Psoas muscle (tissue), 8 donors: Measurements from ENCODE around the gene LSG1. TPM values are rescaled to one million over a fixed set of nuclear protein-coding genes. Genes with fewer than 3 reads are reported as not detected.

Source experiments
- ATAC-seq, 4 donors: fragments of 200-7000 bp; cut with Tn5 transposase; one replicate each; pipeline ENCODE4 v1.9.1; 2020; ENCODE audit warnings: moderate library complexity in 3 of 4, mild to moderate bottlenecking in 2 of 4
- DNase-seq, 2 donors: peaks; one replicate each; pipeline ENCODE4 v3.0.0-alpha.2; 2020
- H3K27ac ChIP-seq: fragments of 200-600 bp; one replicate; pipeline ENCODE4 v1.8.0; 2022
- H3K27me3 ChIP-seq, 3 donors: fragments of 200-600 bp in 1 of 3; one replicate each; pipeline versions ENCODE4 v1.6.1 to v1.8.0; 2013 to 2022; ENCODE audit warnings: low read length in 2 of 3, mild to moderate bottlenecking in 2 of 3, moderate library complexity in 1 of 3; ENCODE audit not compliant: insufficient read depth in 3 of 3
- H3K36me3 ChIP-seq, 2 donors: fragments of 200-600 bp in 1 of 2; one replicate each; pipeline versions ENCODE4 v1.6.1 to v1.8.0; 2013 to 2022; ENCODE audit warnings: low read depth in 1 of 2, mild to moderate bottlenecking in 1 of 2, moderate library complexity in 1 of 2; ENCODE audit not compliant: insufficient read depth in 1 of 2
- H3K4me1 ChIP-seq: fragments of 200-600 bp; one replicate; pipeline ENCODE4 v1.8.0; 2022
- H3K4me3 ChIP-seq: fragments of 200-600 bp; one replicate; pipeline ENCODE4 v1.8.0; 2022; ENCODE audit warnings: mild to moderate bottlenecking
- H3K9me3 ChIP-seq: fragments of 200-600 bp; one replicate; pipeline ENCODE4 v1.8.0; 2022
- WGBS, 3 donors: extraction: QIAGEN DNeasy Blood & Tissue Kit; methylation state at CpG; one replicate each; pipeline versions ENCODE4 v1.1.6 to v1.1.7; 2013; 5-methylcytosine and 5-hydroxymethylcytosine counted together
- intact Hi-C, 2 donors: fragments of 100-400 bp; cut with DNase I; formaldehyde crosslinking; loops; one replicate each; pipeline versions ENCODE4 v1.11.0 to v1.14.2; 2022
- polyA plus RNA-seq, 3 donors: library from polyadenylated mRNA; stranded (reverse); fragments of 200-250 nt; gene quantifications; one replicate each; pipeline ENCODE4 v1.2.3, GENCODE V29; 2013
- total RNA-seq, 4 donors: library from RNA; stranded (reverse); fragmentation: NEBNext Ultra II Directional in 2 of 4; extraction: Animal tissue kit (Norgen Biotek cat#: 25700) in 2 of 4; gene quantifications; one replicate each; pipeline versions ENCODE4 v1.2.1 to v1.2.4, GENCODE V29; 2021 to 2023
- TF ChIP-seq, protein P1 (sequence below): fragments of 200-600 bp; IDR thresholded peaks from one replicate; pipeline ENCODE4 v1.8.0; 2022; ENCODE audit warnings: antibody characterized with exemption
- donor health status: healthy with polysubstance abuse.
- donor health status: DM: no; HTN: no; CAD: no; lungs with moderate emphysema.
- donor health status: Bipolar disorder and iron deficiency.
- donor health status: healthy.
- donor health status: DM: yes; HTN: yes; CAD: no.
- donor health status: DM: no; HTN: no; CAD: no.
- donor health status: DM: no; HTN: no; CAD: no.
- donor health status: DM: yes; HTN: yes; CAD: no.

LSG1 gene
- total and polyA plus RNA-seq, 7 donors: 22.8 to 46.8 (median 29.5) TPM

DNA sequence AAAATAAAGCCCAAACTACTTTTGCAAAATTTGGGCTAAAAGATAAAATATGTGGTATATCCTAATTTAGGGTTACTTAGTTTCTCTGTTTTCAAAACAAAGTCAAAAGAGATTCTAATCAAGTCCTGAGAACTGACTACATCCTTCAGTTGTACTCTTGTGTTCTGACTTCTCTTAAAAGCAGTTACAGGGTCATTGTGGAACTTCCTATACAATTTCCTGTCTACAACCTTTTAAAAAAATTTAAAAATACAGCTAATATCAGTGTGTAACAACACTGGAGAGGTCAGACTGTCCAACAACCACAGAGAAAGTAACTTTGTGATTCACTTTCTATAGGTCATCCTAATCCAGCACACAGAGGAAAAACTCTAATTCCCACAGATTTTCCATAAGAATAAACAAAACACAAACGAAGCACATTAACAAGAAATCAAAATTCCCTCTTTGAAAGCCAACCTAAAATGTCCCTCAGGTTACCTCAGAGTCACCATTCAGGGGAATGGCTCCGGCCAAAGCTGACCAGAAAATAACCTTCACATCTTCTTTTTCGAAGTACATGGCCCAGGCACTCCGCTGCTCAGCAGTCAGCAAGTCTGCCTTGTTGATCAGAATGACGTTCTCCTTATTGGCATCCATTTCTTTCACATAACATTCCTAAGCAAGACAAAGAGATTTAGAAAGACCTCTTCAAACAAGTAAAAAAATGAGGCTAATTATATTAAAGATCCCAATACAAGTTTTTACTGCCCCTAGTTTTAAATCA lies 13.3 kb downstream of the LSG1 start:
- Histone ChIP-seq H3K9me3 (no peaks in the 10 kb centered on the region), H3K36me3 (peaks cover 10 to 78% of the 10 kb centered on the region in 2 donors), H3K4me1 (no peaks in the 10 kb centered on the region), H3K27ac (no peak overlapping the region), H3K27me3 (no peaks in the 10 kb centered on the region), H3K4me3 (no peak overlapping the region)
- DNase-seq (no peak), ATAC-seq (no peak)
- TF ChIP-seq, protein P1, sequence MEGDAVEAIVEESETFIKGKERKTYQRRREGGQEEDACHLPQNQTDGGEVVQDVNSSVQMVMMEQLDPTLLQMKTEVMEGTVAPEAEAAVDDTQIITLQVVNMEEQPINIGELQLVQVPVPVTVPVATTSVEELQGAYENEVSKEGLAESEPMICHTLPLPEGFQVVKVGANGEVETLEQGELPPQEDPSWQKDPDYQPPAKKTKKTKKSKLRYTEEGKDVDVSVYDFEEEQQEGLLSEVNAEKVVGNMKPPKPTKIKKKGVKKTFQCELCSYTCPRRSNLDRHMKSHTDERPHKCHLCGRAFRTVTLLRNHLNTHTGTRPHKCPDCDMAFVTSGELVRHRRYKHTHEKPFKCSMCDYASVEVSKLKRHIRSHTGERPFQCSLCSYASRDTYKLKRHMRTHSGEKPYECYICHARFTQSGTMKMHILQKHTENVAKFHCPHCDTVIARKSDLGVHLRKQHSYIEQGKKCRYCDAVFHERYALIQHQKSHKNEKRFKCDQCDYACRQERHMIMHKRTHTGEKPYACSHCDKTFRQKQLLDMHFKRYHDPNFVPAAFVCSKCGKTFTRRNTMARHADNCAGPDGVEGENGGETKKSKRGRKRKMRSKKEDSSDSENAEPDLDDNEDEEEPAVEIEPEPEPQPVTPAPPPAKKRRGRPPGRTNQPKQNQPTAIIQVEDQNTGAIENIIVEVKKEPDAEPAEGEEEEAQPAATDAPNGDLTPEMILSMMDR: no peak
- WGBS, 3 donors: 76 to 80% (median 80%) methylated on average over 5 of the region's 5 CpGs
- intact Hi-C loops: no loop called here

DNA sequence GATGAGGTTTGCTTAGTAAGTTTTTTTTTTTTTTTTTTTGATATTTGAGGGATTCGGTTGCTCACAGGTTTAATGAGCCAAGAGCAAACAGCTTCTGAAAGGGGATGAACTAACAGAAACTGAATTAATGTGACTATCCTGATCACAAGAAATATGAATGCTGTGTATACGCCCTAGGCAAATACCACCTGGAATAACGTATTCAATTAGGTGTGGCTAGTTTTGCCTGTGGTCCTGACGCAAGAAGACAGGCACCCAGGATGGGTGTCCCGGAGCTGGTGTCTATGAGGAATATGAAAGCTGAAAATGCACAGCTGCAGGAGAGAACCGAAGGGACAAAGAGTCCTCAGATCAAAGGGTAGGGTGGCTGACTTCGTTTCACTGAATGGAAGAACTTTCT lies 14.6 kb downstream of the LSG1 start:
- ATAC-seq (no peak), DNase-seq (no peak)
- Histone ChIP-seq H3K36me3 (peaks cover 12 to 80% of the 10 kb centered on the region in 2 donors), H3K27me3 (no peaks in the 10 kb centered on the region), H3K4me1 (no peaks in the 10 kb centered on the region), H3K27ac (no peak overlapping the region), H3K9me3 (no peaks in the 10 kb centered on the region), H3K4me3 (no peak overlapping the region)
- 81 to 93% (median 84%) methylated on average over 7 of the region's 7 CpGs for WGBS, 3 donors
- intact Hi-C loops: no loop called here
- TF ChIP-seq, protein P1: no peak

DNA sequence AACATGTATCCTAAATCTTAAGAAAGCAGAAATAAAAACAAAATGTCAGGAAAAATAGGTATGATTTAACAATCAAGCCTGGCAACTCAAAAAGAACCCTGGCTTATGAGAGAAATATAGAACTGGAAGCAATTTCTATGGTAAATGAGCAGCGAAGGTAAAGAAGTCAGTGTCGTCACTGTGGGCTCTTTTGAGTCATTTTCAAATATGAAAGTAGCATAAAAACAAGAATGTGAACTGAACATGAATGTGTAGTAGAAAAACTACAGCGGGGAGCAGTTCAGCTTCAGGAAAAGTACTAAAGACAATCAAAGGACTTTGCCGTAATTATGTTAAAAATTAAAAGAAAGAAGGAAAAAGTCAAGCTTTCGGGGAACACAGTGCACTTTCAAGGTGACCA lies 17.5 kb downstream of the LSG1 start:
- ATAC-seq: no peak
- peaks cover 21 to 82% of the 10 kb centered on the region in 2 donors for H3K36me3 ChIP-seq
- TF ChIP-seq, protein P1: no peak
- H3K27ac ChIP-seq: no peak overlapping the region
- intact Hi-C loops: no loop called here
- WGBS, 3 donors: 91 to 96% (median 92%) methylated on average over 5 of the region's 5 CpGs
- no peaks in the 10 kb centered on the region for H3K9me3 ChIP-seq
- H3K4me3 ChIP-seq: no peak overlapping the region
- no peak for DNase-seq
- no peaks in the 10 kb centered on the region for H3K4me1 ChIP-seq
- no peaks in the 10 kb centered on the region for H3K27me3 ChIP-seq

DNA sequence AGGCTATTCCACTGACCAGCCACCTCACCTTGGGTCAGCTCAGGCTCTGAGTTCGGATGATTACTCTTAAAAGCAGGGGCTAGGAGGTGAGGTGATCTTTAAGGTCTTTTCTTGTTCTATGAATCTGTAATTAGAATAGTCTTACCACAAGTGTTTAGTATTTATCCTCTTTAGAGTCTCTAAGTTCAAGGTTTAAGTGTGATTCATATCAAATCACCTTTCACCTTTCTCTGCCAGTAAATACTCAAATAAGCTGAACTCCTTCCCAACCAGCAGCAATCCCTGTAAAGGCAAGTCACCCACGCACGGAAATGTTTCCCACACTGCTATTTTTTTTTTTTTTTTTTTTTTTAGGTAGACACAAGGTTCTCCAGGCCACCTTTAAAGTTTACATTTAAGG lies 24.2 kb downstream of the LSG1 start:
- intact Hi-C loops: no loop called here
- no peak overlapping the region for H3K4me3 ChIP-seq
- H3K4me1 ChIP-seq: no peaks in the 10 kb centered on the region
- no peaks in the 10 kb centered on the region for H3K9me3 ChIP-seq
- no peak for DNase-seq
- no peak overlapping the region for H3K27ac ChIP-seq
- H3K27me3 ChIP-seq: no peaks in the 10 kb centered on the region
- ATAC-seq: no peak
- H3K36me3 ChIP-seq: peaks cover 11 to 96% of the 10 kb centered on the region in 2 donors
- WGBS, 3 donors: 84 to 91% (median 85%) methylated on average over 3 of the region's 3 CpGs
- TF ChIP-seq, protein P1: no peak

DNA sequence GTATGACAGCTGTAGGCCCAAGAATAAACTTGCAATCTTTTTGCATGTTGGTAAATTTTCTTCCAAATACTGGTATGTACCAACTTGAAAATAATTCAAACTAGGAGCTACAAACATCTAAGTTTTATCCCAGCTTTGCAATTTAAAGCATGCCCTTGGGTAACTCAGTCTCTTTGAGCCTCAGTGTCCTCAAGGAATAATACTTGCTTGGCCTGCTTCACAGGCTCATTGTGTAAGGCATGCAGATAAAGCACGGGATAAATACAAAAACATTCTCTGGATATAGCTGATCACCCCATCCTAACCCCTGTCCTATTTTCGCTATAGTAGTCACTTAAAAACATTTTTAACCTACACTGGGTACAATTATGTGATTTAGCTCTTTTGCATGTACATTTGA lies 29.2 kb downstream of the LSG1 start:
- H3K4me3 ChIP-seq: no peak overlapping the region
- WGBS, 3 donors: 88 to 93% (median 93%) methylated on average over 2 of the region's 2 CpGs
- peaks cover 9 to 80% of the 10 kb centered on the region in 2 donors for H3K36me3 ChIP-seq
- ATAC-seq: no peak
- no peak overlapping the region for H3K27ac ChIP-seq
- TF ChIP-seq, protein P1: no peak
- DNase-seq: no peak
- H3K9me3 ChIP-seq: no peaks in the 10 kb centered on the region
- no peaks in the 10 kb centered on the region for H3K27me3 ChIP-seq
- H3K4me1 ChIP-seq: no peaks in the 10 kb centered on the region
- intact Hi-C loops: no loop called here
